HepG2 (cell line): ENCODE results near the gene AIF1. TPM values are rescaled to one million over a fixed set of nuclear protein-coding genes. Genes with fewer than 3 reads are reported as not detected.

Source experiments
- DNMT1 ChIP-seq: sonication (generic); formaldehyde crosslinking; IDR thresholded peaks from 2 replicates; pipeline ENCODE4 v1.5.1; 2020; ENCODE audit warnings: mild to moderate bottlenecking, missing genetic modification reagents
- KLF11 ChIP-seq: IDR thresholded peaks from 2 replicates; pipeline ENCODE4 v1.6.1; 2016; ENCODE audit warnings: missing compliant biosample characterization
- KLF12 ChIP-seq: sonication (generic); formaldehyde crosslinking; IDR thresholded peaks from 2 replicates; pipeline ENCODE4 v1.4.0; 2020; ENCODE audit warnings: missing genetic modification reagents, borderline replicate concordance
- LRRFIP1 ChIP-seq: sonication (generic); formaldehyde crosslinking; conservative IDR thresholded peaks from 2 replicates; pipeline ENCODE4 v1.4.0; 2020; ENCODE audit warnings: missing genetic modification reagents
- MATR3 ChIP-seq: sonication (generic); formaldehyde crosslinking; IDR thresholded peaks from 2 replicates; pipeline ENCODE4 v1.4.0; 2020; ENCODE audit warnings: missing genetic modification reagents
- PLRG1 ChIP-seq: fragments of 450-650 bp; conservative IDR thresholded peaks from 2 replicates; pipeline ENCODE4 v1.6.1; 2016
- PPARG ChIP-seq: conservative IDR thresholded peaks from 2 replicates; pipeline ENCODE4 v1.6.1; 2016; ENCODE audit warnings: missing biosample characterization, missing genetic modification reagents
- ZBTB43 ChIP-seq: sonication (generic); formaldehyde crosslinking; conservative IDR thresholded peaks from 2 replicates; pipeline ENCODE4 v1.4.0; 2020; ENCODE audit warnings: missing genetic modification reagents
- ZFYVE20 ChIP-seq: sonication (generic); formaldehyde crosslinking; IDR thresholded peaks from 2 replicates; pipeline ENCODE4 v1.8.0; 2023; ENCODE audit warnings: low read depth, mild to moderate bottlenecking, moderate library complexity, missing genetic modification reagents, borderline replicate concordance
- ZNF296 ChIP-seq: sonication (generic); formaldehyde crosslinking; conservative IDR thresholded peaks from 2 replicates; pipeline ENCODE4 v1.5.0; 2020; ENCODE audit warnings: mild to moderate bottlenecking, missing genetic modification reagents
- ZNF317 ChIP-seq: sonication (generic); formaldehyde crosslinking; IDR thresholded peaks from 2 replicates; pipeline ENCODE4 v1.5.0; 2020; ENCODE audit warnings: mild to moderate bottlenecking, missing genetic modification reagents
- ZNF550 ChIP-seq: sonication (generic); formaldehyde crosslinking; IDR thresholded peaks from 2 replicates; pipeline ENCODE4 v1.4.0; 2020; ENCODE audit warnings: mild to moderate bottlenecking, missing genetic modification reagents, borderline replicate concordance
- ZNF761 ChIP-seq: sonication (generic); formaldehyde crosslinking; conservative IDR thresholded peaks from 2 replicates; pipeline ENCODE4 v1.4.0; 2020; ENCODE audit warnings: mild to moderate bottlenecking, missing genetic modification reagents
- ZSCAN9 ChIP-seq: IDR thresholded peaks from 2 replicates; pipeline ENCODE4 v1.6.1; 2016; ENCODE audit warnings: borderline replicate concordance
- ZZZ3 ChIP-seq: sonication (generic); formaldehyde crosslinking; IDR thresholded peaks from 2 replicates; pipeline ENCODE4 v1.4.0; 2020; ENCODE audit warnings: missing genetic modification reagents, mild to moderate bottlenecking, borderline replicate concordance
- polyA plus RNA-seq, 8 experiments: library from polyadenylated mRNA; depleted of rRNA in 3 of 8; stranded (reverse) in 7 of 8; unstranded in 1 of 8; fragments of >200 nt; fragmentation: Illumina TruSeq in 4 of 8; extraction: Trizol in 4 of 8; gene quantifications; 2 replicates each; pipeline versions ENCODE4 v1.2.1 to v1.2.3, GENCODE V29; 2011 to 2016; ENCODE audit warnings: low read depth in 4 of 8, missing spikeins in 1 of 8, mixed read lengths in 1 of 8; ENCODE audit not compliant: insufficient read depth in 1 of 8
- total RNA-seq, 5 experiments: library from RNA; depleted of rRNA; stranded (reverse); fragments of >200 nt; fragmentation: Illumina TruSeq; extraction: Trizol; gene quantifications; 2 replicates each; pipeline ENCODE4 v1.2.3, GENCODE V29; 2016; ENCODE audit warnings: low read depth in 1 of 5
- TF ChIP-seq, protein P1 (sequence below): sonication (generic); formaldehyde crosslinking; IDR thresholded peaks from 2 replicates; pipeline ENCODE4 v1.8.0; 2022; ENCODE audit warnings: low read depth, missing genetic modification reagents
- TF ChIP-seq, protein P2 (sequence below): sonication (generic); formaldehyde crosslinking; IDR thresholded peaks from 2 replicates; pipeline ENCODE4 v1.4.0; 2020; ENCODE audit warnings: low read depth, missing genetic modification reagents

The AIF1 gene
- total and polyA plus RNA-seq, 2 of the 13 experiments (the other 11 are each of a cell fraction or from before 2014, with no cell fraction given) = 1.5 TPM; not detected in 1

GRCh38 chr6:31655349-31656237 is 40.6 kb downstream of the AIF1 start, which contains the start of gene APOM (continued):
- TF ChIP-seq, protein P1, sequence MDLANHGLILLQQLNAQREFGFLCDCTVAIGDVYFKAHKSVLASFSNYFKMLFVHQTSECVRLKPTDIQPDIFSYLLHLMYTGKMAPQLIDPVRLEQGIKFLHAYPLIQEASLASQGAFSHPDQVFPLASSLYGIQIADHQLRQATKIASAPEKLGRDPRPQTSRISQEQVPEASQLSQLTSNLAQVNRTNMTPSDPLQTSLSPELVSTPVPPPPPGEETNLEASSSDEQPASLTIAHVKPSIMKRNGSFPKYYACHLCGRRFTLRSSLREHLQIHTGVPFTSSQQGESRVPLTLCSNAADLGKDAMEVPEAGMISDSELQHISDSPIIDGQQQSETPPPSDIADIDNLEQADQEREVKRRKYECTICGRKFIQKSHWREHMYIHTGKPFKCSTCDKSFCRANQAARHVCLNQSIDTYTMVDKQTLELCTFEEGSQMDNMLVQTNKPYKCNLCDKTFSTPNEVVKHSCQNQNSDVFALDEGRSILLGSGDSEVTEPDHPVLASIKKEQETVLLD (CRISPR knock-in tag) = no peak
- no peak for TF ChIP-seq KLF11 (CRISPR knock-in tag)
- TF ChIP-seq, protein P2, sequence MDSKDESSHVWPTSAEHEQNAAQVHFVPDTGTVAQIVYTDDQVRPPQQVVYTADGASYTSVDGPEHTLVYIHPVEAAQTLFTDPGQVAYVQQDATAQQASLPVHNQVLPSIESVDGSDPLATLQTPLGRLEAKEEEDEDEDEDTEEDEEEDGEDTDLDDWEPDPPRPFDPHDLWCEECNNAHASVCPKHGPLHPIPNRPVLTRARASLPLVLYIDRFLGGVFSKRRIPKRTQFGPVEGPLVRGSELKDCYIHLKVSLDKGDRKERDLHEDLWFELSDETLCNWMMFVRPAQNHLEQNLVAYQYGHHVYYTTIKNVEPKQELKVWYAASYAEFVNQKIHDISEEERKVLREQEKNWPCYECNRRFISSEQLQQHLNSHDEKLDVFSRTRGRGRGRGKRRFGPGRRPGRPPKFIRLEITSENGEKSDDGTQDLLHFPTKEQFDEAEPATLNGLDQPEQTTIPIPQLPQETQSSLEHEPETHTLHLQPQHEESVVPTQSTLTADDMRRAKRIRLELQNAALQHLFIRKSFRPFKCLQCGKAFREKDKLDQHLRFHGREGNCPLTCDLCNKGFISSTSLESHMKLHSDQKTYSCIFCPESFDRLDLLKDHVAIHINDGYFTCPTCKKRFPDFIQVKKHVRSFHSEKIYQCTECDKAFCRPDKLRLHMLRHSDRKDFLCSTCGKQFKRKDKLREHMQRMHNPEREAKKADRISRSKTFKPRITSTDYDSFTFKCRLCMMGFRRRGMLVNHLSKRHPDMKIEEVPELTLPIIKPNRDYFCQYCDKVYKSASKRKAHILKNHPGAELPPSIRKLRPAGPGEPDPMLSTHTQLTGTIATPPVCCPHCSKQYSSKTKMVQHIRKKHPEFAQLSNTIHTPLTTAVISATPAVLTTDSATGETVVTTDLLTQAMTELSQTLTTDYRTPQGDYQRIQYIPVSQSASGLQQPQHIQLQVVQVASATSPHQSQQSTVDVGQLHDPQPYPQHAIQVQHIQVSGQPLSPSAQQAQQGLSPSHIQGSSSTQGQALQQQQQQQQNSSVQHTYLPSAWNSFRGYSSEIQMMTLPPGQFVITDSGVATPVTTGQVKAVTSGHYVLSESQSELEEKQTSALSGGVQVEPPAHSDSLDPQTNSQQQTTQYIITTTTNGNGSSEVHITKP (CRISPR knock-in tag) = peak; percentile 98
- TF ChIP-seq ZNF296 (CRISPR knock-in tag) = no peak
- TF ChIP-seq MATR3 = no peak
- TF ChIP-seq ZSCAN9 = peak; percentile 92
- peak; percentile 97 for TF ChIP-seq PPARG (CRISPR knock-in tag)
- TF ChIP-seq ZZZ3 = peak; percentile 28; the same call in 1 of the 2 replicates
- TF ChIP-seq ZNF317 = peak; percentile 83; the same call in 1 of the 2 replicates
- TF ChIP-seq KLF12 = peak; percentile 96
- TF ChIP-seq LRRFIP1 (CRISPR knock-in tag) = no peak
- peak; percentile 91 for TF ChIP-seq ZBTB43 (CRISPR knock-in tag)
- TF ChIP-seq ZNF761 (CRISPR knock-in tag) = no peak; the same call in 1 of the 2 replicates
- no peak for TF ChIP-seq DNMT1 (CRISPR knock-in tag)
- TF ChIP-seq PLRG1 = no peak
- no peak for TF ChIP-seq ZFYVE20 (CRISPR knock-in tag)
- TF ChIP-seq ZNF550 (CRISPR knock-in tag) = peak; percentile 64; the same call in 1 of the 2 replicates
